GM18873 (cell line): ENCODE data around the gene DUS1L.
A peak's percentile ranks its signal among the peaks of the same experiment; 100 is the strongest.
"Not testable (repeated sequence)": the region's sequence is repeated elsewhere in the genome, so short reads cannot be mapped to it uniquely, and the experiment has no call there.

Experiments used
- ATAC-seq: cut with Tn5 transposase; IDR thresholded peaks from one replicate; pipeline ENCODE4 v1.9.1; 2021; ENCODE audit warnings: mild to moderate bottlenecking, moderate library complexity, moderate number of reproducible peaks; ENCODE audit not compliant: unreplicated experiment, low FRiP score

The DUS1L gene

DNA sequence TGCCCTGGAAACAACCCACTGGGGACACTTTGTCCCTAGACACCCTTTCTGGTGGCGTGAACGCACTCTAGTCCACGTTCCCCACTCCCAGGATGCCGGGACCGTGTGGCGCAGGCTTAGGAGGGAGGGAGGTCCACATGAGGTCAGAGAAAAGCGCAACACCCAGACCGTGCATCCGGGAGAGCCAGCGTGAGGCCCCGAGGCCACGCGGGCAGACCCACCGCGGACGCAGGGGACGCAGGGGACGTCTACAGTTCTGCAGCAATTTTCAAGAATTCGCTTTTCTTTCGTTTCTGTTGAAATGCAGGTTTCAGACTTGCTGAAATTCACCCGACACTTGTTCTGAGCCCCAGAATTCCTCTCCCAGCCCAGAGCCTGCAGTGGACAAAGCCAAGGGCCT lies 18.7 kb downstream of the DUS1L start:
- ATAC-seq: no peak

DNA sequence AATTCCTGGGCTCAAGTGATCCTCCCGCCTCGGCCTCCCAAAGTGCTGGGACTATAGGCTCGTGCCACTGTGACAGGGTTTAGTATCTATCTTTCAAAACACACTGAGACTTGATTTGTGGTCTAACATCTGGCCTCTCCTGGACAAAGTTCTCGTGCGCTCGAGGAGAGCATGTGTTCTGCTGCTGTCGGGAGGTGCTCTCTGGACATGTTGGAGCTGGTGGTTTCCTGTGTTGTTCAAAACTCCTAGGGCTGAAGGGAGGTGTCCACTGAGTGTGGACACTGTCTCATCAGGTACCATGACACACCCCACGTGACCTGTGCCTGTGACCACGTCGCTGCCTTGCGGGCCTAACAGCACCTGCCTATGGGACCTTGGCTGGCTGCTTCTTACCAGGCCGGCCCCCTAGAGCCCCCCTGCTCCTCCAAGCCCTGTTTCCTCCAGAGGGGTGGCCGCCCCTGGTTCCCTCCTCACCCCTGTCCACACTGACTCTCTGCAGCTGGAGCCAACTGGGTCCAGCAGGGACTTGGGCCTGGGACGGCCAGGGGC lies 19.6 kb downstream of the DUS1L start:
- no peak for ATAC-seq

DNA sequence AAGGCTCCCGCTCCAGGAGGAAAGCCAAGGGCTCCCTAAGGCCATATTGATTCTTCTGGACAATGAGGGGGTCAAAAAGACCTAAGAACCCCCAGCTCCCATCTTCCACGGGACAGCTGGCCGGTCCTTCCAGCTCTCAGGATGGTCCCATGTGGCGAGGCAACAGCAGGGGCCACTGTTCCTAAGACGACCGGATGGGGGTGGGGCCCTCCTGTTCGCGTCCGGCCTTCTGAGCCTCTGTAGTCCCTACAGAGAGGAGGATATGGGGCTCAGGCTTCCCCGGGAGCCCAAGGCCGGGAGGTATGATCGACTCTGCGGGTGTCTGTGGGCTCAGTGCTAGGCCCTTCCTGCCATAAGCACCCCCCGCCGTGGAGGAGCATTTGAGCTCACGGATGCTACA lies 22.1 kb downstream of the DUS1L start:
- ATAC-seq: no peak

DNA sequence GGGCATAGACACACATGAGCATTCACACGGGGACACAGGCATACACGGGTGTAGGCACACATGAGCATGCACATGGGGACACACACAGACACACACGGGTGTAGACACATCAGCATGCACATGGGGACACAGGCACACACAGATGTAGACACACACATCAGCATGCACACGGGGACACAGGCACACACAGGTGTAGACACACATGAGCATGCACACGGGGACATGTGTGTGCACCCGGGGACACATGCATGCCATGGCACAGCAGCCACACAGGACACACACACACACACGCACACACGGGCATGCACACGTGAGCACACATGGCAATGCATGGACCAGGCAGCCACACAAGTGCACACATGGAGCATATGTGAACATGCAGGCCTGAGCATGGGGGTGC lies 23.0 kb downstream of the DUS1L start:
- no peak for ATAC-seq

GRCh38 chr17:82041144-82041814 lies 24.3 kb downstream of the DUS1L start:
- ATAC-seq: no peak

DNA sequence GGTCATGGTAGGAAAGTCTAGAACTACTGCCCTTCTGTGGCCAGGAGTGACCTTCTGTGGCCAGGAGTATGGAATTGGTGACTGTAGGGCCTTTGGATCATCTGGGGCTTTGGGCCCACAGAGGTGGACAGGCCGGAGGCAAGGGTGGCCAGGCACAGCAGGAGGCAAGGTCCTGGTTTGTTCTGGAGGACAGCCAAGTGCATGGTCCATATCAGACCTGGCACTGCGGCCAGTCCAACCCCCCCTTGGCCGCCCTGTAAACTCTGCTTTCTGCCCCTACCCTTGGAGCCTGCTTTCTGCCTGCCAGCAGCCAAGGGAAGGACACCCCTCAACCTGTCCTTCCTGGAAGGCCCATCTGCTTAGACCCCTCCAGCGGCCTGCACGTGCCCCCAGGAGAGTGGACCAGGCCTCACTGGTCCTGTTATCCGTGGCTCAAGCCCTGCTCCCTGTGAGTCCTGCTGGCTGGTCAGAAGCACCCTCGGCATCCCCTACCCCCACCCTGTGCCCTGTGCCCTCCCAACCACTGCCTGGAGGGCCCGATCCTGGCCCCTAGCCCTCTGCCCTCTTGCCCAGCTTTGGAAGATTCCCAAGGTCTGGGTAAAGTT lies 25.8 kb downstream of the DUS1L start:
- ATAC-seq: no peak

GRCh38 chr17:82038796-82039409 lies 26.7 kb downstream of the DUS1L start:
- not testable (repeated sequence) for ATAC-seq

GRCh38 chr17:82037889-82038195 lies 27.8 kb downstream of the DUS1L start:
- ATAC-seq: no peak

DNA sequence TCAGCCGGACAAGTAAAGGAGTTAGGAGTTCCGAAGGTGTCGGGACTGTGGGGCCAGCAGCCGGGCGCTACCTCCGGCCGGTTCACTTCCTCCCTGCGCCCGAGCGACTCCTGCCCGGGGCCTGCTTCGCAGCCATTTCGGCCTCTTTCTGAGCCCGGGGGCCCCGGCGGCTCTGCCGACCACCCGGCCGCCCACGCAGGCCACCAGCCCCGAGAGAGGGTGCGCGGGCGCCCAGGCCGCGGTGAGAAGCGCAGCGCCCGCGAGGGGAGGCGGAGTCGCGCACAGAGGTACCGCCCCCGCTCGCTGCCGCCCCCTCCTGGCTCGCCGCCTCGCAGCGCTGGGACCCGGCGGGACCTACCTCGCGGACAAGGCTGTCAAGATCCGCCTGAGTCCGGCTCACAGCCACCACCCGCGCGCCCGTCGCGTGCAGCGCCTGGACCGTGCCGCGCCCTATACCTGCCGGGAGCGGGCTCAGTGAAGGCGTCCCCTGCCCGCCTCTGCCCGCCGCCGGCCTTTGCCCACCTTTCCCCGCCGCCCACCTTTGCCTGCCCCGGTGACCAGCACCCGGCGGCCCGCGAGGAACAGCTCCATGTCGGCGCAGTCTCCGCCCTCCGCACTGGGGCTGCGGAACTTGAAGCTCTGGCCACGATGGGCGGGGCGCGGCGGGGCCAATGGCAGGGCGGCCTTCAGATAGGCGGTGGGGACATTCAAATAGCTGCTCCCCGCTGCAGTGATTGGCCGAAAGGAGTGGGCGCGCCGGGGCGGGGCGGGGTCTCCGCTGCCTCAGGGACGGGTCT lies 28.3 kb downstream of the DUS1L start, which contains the start of gene DCXR:
TSS of gene DCXR (minus strand) at position 606 of the 797 bp plus-strand sequence. CDS start at position 591, 15 bp downstream.
- ATAC-seq: peak; percentile 82

- ATAC-seq: no peak
Observed at GRCh38 chr17:82036634-82037091, 28.9 kb downstream of the DUS1L start.

DNA sequence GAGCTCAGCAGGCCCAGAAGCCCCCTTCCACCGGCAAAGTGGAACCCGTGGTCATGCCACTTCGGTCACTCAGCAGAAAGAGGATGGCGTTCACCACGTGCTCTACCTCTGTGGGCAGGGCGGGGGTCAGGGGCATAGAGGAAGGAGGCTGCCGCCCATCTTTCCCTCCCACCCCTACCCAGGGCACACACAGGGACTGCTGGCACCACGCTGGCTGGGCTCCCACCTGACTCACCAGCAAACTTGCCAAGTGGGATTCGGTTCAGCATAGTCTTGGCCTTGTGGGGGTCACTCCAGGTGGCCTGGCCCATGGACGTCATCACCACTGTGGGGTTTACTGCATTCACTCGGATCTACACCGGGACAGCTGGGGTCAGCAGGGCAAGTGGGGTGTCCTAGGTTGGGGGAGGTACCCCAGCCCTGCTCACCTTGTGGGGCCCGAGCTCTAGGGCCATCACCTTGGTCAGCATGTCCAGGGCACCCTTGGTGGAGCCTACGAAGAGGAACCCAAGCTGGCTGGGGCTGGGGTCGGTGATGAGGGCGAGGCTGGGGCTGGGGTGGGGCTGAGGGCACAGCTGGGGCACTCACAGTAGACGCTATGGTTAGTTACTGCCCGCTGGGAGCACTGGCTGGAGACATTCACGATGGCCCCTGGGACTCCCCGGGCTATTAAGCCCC lies 29.5 kb downstream of the DUS1L start:
- no peak for ATAC-seq

DNA sequence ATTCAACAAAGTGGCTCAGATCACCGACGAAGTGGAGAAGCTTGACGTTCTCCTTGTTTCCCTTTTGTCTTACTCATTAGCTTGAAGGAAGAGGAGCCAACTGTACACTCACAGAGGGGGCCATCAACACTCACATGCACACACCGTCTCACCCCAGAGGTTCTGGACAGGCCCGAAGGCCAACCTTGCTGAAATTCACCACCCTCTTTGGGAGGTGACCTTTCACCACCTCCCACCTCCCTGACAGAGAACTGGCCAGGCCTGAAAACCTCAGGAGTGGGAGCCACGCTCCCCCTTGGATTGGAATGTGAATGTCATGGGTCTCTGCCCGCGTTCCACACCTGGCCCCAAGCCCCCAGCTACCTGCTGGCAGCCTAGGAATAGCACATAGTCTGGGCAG lies 30.1 kb downstream of the DUS1L start:
- no peak for ATAC-seq

DNA sequence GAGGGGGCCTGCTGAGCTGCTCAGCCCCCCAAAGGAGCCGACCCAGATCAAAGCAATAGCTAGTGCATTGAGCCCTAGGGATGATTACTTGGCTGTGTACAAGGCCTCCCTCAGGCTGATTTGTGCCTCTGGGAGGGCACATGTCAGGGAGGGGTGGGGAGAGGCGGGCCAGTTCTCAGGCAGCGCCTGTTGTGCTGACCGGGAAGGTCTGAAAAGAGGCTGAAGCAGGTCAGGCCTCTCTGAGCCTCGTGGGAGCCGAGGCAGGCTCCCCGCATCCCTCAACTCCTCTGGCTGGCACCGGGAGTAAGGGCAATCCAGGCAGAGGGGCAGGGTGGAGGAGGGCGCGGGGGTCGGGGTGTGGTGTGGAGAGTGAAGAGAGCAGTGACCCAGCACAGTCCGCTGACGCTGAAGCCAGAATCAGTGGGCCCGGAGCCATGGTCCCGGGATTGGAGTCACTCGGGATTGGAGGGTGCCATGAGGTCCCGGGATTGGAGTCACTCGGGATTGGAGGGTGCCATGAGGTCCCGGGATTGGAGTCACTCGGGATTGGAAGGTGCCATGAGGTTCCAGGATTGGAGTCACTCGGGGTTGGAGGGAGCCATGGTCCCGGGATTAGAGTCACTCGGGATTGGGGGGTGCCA lies 31.1 kb downstream of the DUS1L start:
- no peak for ATAC-seq

DNA sequence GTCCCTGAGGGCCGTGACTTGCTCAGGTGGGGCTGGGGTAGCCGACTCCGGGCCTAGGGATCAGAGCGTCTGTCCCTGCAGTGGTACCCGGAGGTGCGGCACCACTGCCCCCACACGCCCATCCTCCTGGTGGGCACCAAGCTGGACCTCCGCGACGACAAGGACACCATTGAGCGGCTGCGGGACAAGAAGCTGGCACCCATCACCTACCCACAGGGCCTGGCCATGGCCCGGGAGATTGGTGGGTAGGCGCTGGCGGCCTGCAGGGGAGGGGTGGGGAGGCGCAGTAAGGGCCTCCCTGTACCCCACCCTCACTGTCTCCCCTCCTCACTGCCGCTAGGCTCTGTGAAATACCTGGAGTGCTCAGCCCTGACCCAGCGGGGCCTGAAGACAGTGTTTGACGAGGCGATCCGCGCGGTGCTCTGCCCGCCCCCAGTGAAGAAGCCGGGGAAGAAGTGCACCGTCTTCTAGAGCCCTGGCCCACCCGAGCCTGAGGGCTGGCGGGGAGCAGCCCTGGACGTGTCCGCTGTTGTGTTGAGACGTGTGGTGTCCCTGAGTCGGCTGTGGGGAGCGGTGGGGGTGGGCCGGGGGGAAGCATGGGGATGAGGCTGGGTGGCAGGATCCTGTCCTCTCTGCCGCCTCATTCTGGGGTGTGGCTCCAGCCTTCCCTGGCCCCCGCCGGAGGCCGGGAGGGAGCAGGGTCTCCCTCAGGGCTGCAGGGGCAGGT lies 32.1 kb downstream of the DUS1L start:
- ATAC-seq: no peak

GRCh38 chr17:82031885-82032627 lies 33.5 kb downstream of the DUS1L start:
- no peak for ATAC-seq

GRCh38 chr17:82031303-82031884 lies 34.2 kb downstream of the DUS1L start, which contains the start of gene RAC3:
Gene RAC3, plus strand, starts transcription at chr17:82031678. Its CDS starts 84 bp downstream, at chr17:82031762.
- ATAC-seq: no peak

DNA sequence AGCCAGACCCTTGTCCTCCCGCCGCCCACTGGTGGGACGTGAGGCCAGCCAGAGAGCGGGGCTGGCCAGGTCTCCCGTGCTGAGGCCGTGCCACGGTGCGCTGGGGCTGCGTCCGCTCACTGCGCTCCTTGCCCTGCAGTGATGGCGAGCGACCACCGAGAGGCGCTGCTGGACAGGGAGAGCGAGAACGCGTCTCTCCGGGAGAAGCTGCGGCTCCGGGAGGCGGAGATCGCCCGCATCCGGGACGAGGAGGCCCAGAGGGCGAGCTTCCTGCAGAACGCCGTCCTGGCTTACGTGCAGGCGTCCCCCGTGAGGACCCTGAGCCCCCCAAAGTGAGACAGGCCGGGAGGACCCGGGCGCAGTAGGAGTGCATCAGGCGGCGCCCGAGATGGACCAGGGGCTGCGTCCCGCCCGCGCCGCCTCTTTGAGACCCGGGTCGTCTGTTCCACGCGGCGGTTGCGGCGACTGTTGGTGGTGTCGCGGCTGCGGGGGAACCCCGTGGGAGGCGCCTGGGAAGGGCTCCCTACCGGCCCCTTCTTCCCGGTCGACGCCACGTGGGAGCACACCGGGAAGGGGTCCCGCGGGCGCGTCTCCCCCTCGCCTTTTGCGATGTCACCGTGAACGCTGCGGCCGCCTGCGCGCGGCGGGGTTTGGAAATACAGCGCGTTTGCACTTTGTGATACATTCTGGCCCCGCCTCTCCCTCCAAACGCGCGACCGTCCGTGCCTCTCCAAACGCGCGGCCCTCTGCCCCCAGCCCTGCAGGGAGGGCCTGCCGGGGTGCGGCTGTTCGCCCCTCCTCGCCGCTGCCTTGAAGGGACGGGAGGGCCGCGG lies 34.9 kb downstream of the DUS1L start:
- no peak for ATAC-seq
